ENCODE measurements around the gene ANGPTL8.

GRCh38 chr19:11194656-11195558 lies 44.5 kb upstream of the ANGPTL8 start:
- TF ChIP-seq CTCF (IDR thresholded peaks at IDR 0.05; ENCODE audit: low read depth, low read length, poor library complexity, severe bottlenecking) (no peak), EZH2phosphoT487 (IDR thresholded peaks at IDR 0.05; ENCODE audit: borderline replicate concordance, low read length) (no peak)
